ENCODE results near the gene LIN54. TPM values are rescaled to one million over a fixed set of nuclear protein-coding genes. Genes with fewer than 3 reads are reported as not detected.

Gene LIN54
- total and polyA plus RNA-seq, 2 of the 13 experiments (the other 11 are each of a cell fraction or from before 2014, with no cell fraction given): 25.2 to 32.9 TPM

DNA sequence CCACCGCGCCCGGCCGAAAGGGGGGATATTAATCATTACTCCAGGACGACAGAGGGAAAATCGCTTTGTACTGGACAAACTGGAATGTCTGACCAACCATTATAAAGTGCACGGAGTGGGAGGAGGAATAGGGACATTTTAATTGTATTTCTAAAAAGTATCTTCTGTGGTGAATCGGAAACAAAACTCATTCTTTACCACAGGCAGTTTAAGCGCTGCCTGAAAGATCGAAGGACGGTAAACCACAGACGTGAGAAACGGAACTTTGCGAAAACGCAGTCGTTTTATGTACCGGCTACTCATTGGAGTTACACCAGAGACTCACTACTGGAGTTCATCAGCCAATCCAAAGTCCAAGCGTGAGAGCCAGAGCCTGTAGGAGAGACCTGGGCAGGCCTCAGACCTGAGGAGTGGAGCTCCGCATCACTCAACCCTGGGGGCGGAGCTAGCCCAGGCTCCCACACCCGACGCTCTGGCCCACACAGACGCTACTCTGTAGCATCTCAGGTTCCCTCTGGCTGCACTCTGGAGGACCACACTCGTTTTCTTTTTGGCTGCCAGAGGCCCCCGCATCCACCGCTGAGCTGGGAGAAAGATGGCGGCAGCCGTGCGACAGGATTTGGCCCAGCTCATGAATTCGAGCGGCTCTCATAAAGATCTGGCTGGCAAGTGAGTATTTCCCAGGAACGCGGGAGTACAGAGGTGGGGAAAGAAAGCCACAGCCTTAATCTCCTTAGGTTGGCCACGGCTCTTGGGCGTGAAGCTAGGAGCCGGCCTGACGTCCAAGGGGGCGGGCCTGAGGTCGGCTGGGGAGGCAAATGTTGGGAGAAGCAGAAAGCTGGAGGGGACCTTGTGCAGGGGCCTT, 24.2 kb upstream of the LIN54 start, which contains the start of gene COPS4 (continued):
- TF ChIP-seq MXD4 (CRISPR knock-in tag; IDR thresholded peaks at IDR 0.05): peak; percentile 84; the same call in 1 of the 2 replicates
- TF ChIP-seq, protein P1, sequence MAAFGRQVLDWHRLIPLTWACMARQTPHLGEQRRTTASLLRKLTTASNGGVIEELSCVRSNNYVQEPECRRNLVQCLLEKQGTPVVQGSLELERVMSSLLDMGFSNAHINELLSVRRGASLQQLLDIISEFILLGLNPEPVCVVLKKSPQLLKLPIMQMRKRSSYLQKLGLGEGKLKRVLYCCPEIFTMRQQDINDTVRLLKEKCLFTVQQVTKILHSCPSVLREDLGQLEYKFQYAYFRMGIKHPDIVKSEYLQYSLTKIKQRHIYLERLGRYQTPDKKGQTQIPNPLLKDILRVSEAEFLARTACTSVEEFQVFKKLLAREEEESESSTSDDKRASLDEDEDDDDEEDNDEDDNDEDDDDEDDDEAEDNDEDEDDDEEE (CRISPR knock-in tag; IDR thresholded peaks at IDR 0.05): no peak; the same call in 1 of the 2 replicates
- peak; percentile 95 for TF ChIP-seq ZFP1 (CRISPR knock-in tag; IDR thresholded peaks at IDR 0.05)
- peak; percentile 86; the same call in 1 of the 2 replicates for TF ChIP-seq SMYD3 (CRISPR knock-in tag; IDR thresholded peaks at IDR 0.05)
- TF ChIP-seq HDAC2 (CRISPR knock-in tag; IDR thresholded peaks at IDR 0.05): peak; percentile 83
- peak; percentile 24; the same call in 1 of the 2 replicates for TF ChIP-seq ZNF782 (CRISPR knock-in tag; IDR thresholded peaks at IDR 0.05; ENCODE audit: borderline replicate concordance)
- peak; percentile 61 for TF ChIP-seq PHF5A (CRISPR knock-in tag; IDR thresholded peaks at IDR 0.05; ENCODE audit: low read depth, unreplicated experiment)
- peak; percentile 64; the same call in 1 of the 2 replicates for TF ChIP-seq ZNF839 (CRISPR knock-in tag; IDR thresholded peaks at IDR 0.05; ENCODE audit: borderline replicate concordance)
- TF ChIP-seq ZNF264 (CRISPR knock-in tag; IDR thresholded peaks at IDR 0.05): peak; percentile 85; the same call in 1 of the 2 replicates
- peak; percentile 91 for TF ChIP-seq ZNF777 (CRISPR knock-in tag; IDR thresholded peaks at IDR 0.05)
- TF ChIP-seq, protein P2, sequence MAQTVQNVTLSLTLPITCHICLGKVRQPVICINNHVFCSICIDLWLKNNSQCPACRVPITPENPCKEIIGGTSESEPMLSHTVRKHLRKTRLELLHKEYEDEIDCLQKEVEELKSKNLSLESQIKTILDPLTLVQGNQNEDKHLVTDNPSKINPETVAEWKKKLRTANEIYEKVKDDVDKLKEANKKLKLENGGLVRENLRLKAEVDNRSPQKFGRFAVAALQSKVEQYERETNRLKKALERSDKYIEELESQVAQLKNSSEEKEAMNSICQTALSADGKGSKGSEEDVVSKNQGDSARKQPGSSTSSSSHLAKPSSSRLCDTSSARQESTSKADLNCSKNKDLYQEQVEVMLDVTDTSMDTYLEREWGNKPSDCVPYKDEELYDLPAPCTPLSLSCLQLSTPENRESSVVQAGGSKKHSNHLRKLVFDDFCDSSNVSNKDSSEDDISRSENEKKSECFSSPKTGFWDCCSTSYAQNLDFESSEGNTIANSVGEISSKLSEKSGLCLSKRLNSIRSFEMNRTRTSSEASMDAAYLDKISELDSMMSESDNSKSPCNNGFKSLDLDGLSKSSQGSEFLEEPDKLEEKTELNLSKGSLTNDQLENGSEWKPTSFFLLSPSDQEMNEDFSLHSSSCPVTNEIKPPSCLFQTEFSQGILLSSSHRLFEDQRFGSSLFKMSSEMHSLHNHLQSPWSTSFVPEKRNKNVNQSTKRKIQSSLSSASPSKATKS (CRISPR knock-in tag; IDR thresholded peaks at IDR 0.05): 0 out of 2 replicates have a peak, but pooled peaks have one; percentile 78
- peak; percentile 99 for TF ChIP-seq XRCC5 (optimal IDR thresholded peaks at IDR 0.05; ENCODE audit: low read length)
- TF ChIP-seq, protein P3, sequence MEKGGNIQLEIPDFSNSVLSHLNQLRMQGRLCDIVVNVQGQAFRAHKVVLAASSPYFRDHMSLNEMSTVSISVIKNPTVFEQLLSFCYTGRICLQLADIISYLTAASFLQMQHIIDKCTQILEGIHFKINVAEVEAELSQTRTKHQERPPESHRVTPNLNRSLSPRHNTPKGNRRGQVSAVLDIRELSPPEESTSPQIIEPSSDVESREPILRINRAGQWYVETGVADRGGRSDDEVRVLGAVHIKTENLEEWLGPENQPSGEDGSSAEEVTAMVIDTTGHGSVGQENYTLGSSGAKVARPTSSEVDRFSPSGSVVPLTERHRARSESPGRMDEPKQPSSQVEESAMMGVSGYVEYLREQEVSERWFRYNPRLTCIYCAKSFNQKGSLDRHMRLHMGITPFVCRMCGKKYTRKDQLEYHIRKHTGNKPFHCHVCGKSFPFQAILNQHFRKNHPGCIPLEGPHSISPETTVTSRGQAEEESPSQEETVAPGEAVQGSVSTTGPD (CRISPR knock-in tag; IDR thresholded peaks at IDR 0.05): 0 out of 2 replicates have a peak, but pooled peaks have one; percentile 42
- TF ChIP-seq ZNF33B (CRISPR knock-in tag; IDR thresholded peaks at IDR 0.05): peak; percentile 81; the same call in 1 of the 2 replicates
- TF ChIP-seq SNAPC2 (CRISPR knock-in tag; IDR thresholded peaks at IDR 0.05): 0 out of 2 replicates have a peak, but pooled peaks have one; percentile 25
- TF ChIP-seq PHF21A (CRISPR knock-in tag; IDR thresholded peaks at IDR 0.05): peak; percentile 98
- peak; percentile 80 for TF ChIP-seq POLR2AphosphoS5 (IDR thresholded peaks at IDR 0.05; ENCODE audit: low read depth, low read length)
- peak; percentile 94 for TF ChIP-seq ZFY (CRISPR knock-in tag; IDR thresholded peaks at IDR 0.05)
- peak; percentile 88 for TF ChIP-seq MED1 (CRISPR knock-in tag; IDR thresholded peaks at IDR 0.05)
- 0 out of 2 replicates have a peak, but pooled peaks have one; percentile 40 for TF ChIP-seq ZNF614 (CRISPR knock-in tag; IDR thresholded peaks at IDR 0.05; ENCODE audit: borderline replicate concordance)
- peak; percentile 50; the same call in 1 of the 2 replicates for TF ChIP-seq TOPORS (CRISPR knock-in tag; IDR thresholded peaks at IDR 0.05)
- TF ChIP-seq, protein P4, sequence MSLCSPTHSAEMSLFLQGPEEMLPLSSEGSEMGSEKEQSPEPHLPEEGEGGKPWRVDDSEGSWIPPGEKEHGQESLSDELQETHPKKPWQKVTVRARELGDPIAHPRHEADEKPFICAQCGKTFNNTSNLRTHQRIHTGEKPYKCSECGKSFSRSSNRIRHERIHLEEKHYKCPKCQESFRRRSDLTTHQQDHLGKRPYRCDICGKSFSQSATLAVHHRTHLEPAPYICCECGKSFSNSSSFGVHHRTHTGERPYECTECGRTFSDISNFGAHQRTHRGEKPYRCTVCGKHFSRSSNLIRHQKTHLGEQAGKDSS (CRISPR knock-in tag; IDR thresholded peaks at IDR 0.05; ENCODE audit: borderline replicate concordance, low read depth): peak; percentile 73; the same call in 1 of the 2 replicates
- TF ChIP-seq, protein P5, sequence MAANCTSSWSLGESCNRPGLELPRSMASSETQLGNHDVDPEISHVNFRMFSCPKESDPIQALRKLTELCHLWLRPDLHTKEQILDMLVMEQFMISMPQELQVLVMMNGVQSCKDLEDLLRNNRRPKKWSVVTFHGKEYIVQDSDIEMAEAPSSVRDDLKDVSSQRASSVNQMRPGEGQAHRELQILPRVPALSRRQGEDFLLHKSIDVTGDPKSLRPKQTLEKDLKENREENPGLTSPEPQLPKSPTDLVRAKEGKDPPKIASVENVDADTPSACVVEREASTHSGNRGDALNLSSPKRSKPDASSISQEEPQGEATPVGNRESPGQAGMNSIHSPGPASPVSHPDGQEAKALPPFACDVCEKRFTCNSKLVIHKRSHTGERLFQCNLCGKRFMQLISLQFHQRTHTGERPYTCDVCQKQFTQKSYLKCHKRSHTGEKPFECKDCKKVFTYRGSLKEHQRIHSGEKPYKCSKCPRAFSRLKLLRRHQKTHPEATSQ (CRISPR knock-in tag; IDR thresholded peaks at IDR 0.05; ENCODE audit: borderline replicate concordance): peak; percentile 37; the same call in 1 of the 2 replicates
